ENCODE data around the gene CAMK2G. TPM values are rescaled to one million over a fixed set of nuclear protein-coding genes. Genes with fewer than 3 reads are reported as not detected.

Gene CAMK2G
- total RNA-seq, 1 experiment from 2014 or later = 179 TPM

- intact Hi-C loops (cut with micrococcal nuclease) = loop anchor here (2.0 kb wide), 1 partner anchor 38 kb away; a partner anchor contains a TSS
- peak overlapping the region; percentile 82 for H3K9ac ChIP-seq (ENCODE audit: low read length)
- TF ChIP-seq, protein P1, sequence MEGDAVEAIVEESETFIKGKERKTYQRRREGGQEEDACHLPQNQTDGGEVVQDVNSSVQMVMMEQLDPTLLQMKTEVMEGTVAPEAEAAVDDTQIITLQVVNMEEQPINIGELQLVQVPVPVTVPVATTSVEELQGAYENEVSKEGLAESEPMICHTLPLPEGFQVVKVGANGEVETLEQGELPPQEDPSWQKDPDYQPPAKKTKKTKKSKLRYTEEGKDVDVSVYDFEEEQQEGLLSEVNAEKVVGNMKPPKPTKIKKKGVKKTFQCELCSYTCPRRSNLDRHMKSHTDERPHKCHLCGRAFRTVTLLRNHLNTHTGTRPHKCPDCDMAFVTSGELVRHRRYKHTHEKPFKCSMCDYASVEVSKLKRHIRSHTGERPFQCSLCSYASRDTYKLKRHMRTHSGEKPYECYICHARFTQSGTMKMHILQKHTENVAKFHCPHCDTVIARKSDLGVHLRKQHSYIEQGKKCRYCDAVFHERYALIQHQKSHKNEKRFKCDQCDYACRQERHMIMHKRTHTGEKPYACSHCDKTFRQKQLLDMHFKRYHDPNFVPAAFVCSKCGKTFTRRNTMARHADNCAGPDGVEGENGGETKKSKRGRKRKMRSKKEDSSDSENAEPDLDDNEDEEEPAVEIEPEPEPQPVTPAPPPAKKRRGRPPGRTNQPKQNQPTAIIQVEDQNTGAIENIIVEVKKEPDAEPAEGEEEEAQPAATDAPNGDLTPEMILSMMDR (conservative IDR thresholded peaks at IDR 0.05; ENCODE audit: low read depth, low read length) = no peak
- no peak for TF ChIP-seq EZH2 (IDR thresholded peaks at IDR 0.05; ENCODE audit: low read length, unreplicated experiment)
- TF ChIP-seq EZH2phosphoT487 (IDR thresholded peaks at IDR 0.05; ENCODE audit: borderline replicate concordance, low read length) = no peak
Measured at GRCh38 chr10:73810358-73810734, 64.0 kb downstream of the CAMK2G start.

GRCh38 chr10:73809061-73809818 lies 65.1 kb downstream of the CAMK2G start:
- peaks cover 29% of the 10 kb centered on the region for H3K36me3 ChIP-seq (ENCODE audit: low read depth, low read length)
- no peak for ATAC-seq
- H3K4me2 ChIP-seq (ENCODE audit: low read length) = no peak overlapping the region
- no peaks in the 10 kb centered on the region for H3K27me3 ChIP-seq (ENCODE audit: low read length)
- H3K9ac ChIP-seq (ENCODE audit: low read length) = no peak overlapping the region
- H3K79me2 ChIP-seq (ENCODE audit: low read length) = peaks cover 13% of the 10 kb centered on the region
- no TSS peak for BruUV-seq (replicated peaks)
- intact Hi-C loops (cut with micrococcal nuclease) = no loop called here
- H3F3A ChIP-seq (ENCODE audit: low read length, unreplicated experiment) = peaks cover 14% of the 10 kb centered on the region
- no peak overlapping the region for H2AFZ ChIP-seq (ENCODE audit: low read length)
- DNase-seq = no peak
- peaks cover 4% of the 10 kb centered on the region for H3K4me1 ChIP-seq (ENCODE audit: insufficient read depth, low read length)
- H3K9me3 ChIP-seq (ENCODE audit: low read length) = no peaks in the 10 kb centered on the region
- CTCF ChIA-PET = no interaction called here
- H3K4me3 ChIP-seq (ENCODE audit: low read length) = no peak overlapping the region
- POLR2A ChIA-PET (ENCODE audit: unreplicated experiment) = interaction anchor here (1.0 kb wide), 1 partner anchor 37 kb away, joined by 11 read pairs; a partner anchor contains a TSS
- H3K9me2 ChIP-seq (replicated peaks; ENCODE audit: low read length) = no peaks in the 10 kb centered on the region
- H4K20me1 ChIP-seq (ENCODE audit: low read length) = no peaks in the 10 kb centered on the region
- no peak overlapping the region for H3K27ac ChIP-seq (ENCODE audit: low read length)
- TF ChIP-seq, protein P1 (conservative IDR thresholded peaks at IDR 0.05; ENCODE audit: low read depth, low read length) = no peak
- TF ChIP-seq EZH2 (IDR thresholded peaks at IDR 0.05; ENCODE audit: low read length, unreplicated experiment) (no peak), EZH2phosphoT487 (IDR thresholded peaks at IDR 0.05; ENCODE audit: borderline replicate concordance, low read length) (no peak)

More at GRCh38 chr10:73810358-73810734, 64.0 kb downstream of the CAMK2G start:
- TSS peak; percentile 23 for BruUV-seq (replicated peaks)
- no peak for DNase-seq
- H3K4me2 ChIP-seq (ENCODE audit: low read length) = peak overlapping the region; percentile 91
- CTCF ChIA-PET = interaction anchor here (0.8 to 1.2 kb wide), 3 partner anchors 9 to 69 kb away, joined by 4 to 6 read pairs (median 4); no protein-coding TSS in a partner anchor
- H3K79me2 ChIP-seq (ENCODE audit: low read length) = peaks cover 13% of the 10 kb centered on the region
- POLR2A ChIA-PET (ENCODE audit: unreplicated experiment) = interaction anchor here (0.6 to 1.0 kb wide), 3 partner anchors 17 to 67 kb away, joined by 3 to 12 read pairs (median 3); partner anchors contain the start of gene CHCHD1
- no peaks in the 10 kb centered on the region for H3K9me3 ChIP-seq (ENCODE audit: low read length)
- H3K36me3 ChIP-seq (ENCODE audit: low read depth, low read length) = peaks cover 38% of the 10 kb centered on the region
- H3K4me1 ChIP-seq (ENCODE audit: insufficient read depth, low read length) = peaks cover 4% of the 10 kb centered on the region
- no peaks in the 10 kb centered on the region for H3K9me2 ChIP-seq (replicated peaks; ENCODE audit: low read length)
- H3K27me3 ChIP-seq (ENCODE audit: low read length) = no peaks in the 10 kb centered on the region
- ATAC-seq = no peak
- no peaks in the 10 kb centered on the region for H4K20me1 ChIP-seq (ENCODE audit: low read length)
- H2AFZ ChIP-seq (ENCODE audit: low read length) = peak overlapping the region; percentile 75
- no peak overlapping the region for H3K27ac ChIP-seq (ENCODE audit: low read length)
- peak overlapping the region; percentile 79 for H3K4me3 ChIP-seq (ENCODE audit: low read length)
- peaks cover 14% of the 10 kb centered on the region for H3F3A ChIP-seq (ENCODE audit: low read length, unreplicated experiment)
